ENCODE results near the gene FES. TPM values are rescaled to one million over a fixed set of nuclear protein-coding genes. Genes with fewer than 3 reads are reported as not detected.

The FES gene
- total and polyA plus RNA-seq, 10 of the 15 experiments (the other 5 are each of a cell fraction or from before 2014, with no cell fraction given) = 0.07 to 23.9 (median 9.9) TPM

DNA sequence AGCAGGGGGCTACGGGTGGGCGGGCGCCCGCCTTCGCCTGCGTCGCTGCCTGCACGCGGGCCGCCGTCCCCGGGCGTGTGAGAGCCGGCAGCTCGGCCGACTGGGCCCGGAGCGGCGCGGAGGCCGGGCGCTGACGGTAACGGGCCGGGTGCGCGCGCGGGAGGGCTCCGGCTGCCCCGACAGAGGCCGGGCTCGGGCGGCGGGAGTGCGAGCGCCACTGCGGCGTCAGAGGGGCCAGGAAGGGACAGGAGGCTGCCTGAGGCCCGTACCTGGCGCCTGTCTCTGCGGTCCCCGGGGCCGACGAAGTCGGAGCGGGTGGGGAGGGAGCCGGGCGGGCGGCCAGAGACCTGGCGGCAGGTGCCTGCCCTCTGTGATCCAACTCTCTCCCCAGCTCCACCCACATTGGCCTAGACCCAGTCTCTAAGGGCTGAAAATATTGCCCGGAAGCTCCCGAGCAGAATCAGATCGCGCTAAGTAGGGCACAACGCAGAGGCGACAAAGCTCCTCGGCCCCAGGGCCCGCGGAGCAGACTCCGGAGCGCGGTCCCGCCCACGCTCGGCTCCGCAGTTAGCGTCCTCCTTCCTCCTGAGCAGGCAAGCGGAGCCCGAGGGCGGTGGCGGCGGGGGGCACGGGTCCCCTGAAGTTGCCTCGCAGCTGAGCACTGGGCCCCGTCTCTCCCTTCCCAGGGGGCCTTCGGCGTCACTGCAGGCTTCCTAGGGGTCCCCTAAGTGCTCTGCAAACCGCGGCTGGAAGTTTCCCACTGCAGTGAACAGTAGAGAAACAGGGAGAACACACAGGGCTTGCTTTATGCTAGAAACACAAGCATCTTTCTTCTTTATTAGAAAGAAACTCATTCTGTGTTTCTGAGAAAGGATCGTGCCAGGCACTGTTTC is 18.8 kb downstream of the FES start, which contains the start of gene MAN2A2 (continued):
- no peak; the same call in 1 of the 2 replicates for TF ChIP-seq RB1 (IDR thresholded peaks at IDR 0.05; ENCODE audit: borderline replicate concordance)
- TF ChIP-seq, protein P1, sequence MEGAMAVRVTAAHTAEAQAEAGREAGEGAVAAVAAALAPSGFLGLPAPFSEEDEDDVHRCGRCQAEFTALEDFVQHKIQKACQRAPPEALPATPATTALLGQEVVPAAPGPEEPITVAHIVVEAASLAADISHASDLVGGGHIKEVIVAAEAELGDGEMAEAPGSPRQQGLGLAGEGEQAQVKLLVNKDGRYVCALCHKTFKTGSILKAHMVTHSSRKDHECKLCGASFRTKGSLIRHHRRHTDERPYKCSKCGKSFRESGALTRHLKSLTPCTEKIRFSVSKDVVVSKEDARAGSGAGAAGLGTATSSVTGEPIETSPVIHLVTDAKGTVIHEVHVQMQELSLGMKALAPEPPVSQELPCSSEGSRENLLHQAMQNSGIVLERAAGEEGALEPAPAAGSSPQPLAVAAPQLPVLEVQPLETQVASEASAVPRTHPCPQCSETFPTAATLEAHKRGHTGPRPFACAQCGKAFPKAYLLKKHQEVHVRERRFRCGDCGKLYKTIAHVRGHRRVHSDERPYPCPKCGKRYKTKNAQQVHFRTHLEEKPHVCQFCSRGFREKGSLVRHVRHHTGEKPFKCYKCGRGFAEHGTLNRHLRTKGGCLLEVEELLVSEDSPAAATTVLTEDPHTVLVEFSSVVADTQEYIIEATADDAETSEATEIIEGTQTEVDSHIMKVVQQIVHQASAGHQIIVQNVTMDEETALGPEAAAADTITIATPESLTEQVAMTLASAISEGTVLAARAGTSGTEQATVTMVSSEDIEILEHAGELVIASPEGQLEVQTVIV (IDR thresholded peaks at IDR 0.05; ENCODE audit: borderline replicate concordance, partially characterized antibody) = no peak
- TF ChIP-seq ZBED1 (IDR thresholded peaks at IDR 0.05; ENCODE audit: borderline replicate concordance) = no peak
- TF ChIP-seq, protein P2, sequence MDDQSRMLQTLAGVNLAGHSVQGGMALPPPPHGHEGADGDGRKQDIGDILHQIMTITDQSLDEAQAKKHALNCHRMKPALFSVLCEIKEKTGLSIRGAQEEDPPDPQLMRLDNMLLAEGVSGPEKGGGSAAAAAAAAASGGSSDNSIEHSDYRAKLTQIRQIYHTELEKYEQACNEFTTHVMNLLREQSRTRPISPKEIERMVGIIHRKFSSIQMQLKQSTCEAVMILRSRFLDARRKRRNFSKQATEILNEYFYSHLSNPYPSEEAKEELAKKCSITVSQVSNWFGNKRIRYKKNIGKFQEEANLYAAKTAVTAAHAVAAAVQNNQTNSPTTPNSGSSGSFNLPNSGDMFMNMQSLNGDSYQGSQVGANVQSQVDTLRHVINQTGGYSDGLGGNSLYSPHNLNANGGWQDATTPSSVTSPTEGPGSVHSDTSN (IDR thresholded peaks at IDR 0.05; ENCODE audit: insufficient replicate concordance, low read depth, low read length) = no peak
- TF ChIP-seq JUNB (IDR thresholded peaks at IDR 0.05) = no peak
- no peak for TF ChIP-seq RFX5 (IDR thresholded peaks at IDR 0.05; ENCODE audit: low read depth, low read length)
- TF ChIP-seq HDAC2 (IDR thresholded peaks at IDR 0.05) = no peak
- TF ChIP-seq KDM1A (IDR thresholded peaks at IDR 0.05; ENCODE audit: borderline replicate concordance) = no peak
- TF ChIP-seq SUZ12 (IDR thresholded peaks at IDR 0.05; ENCODE audit: unreplicated experiment) = no peak
- TF ChIP-seq, protein P3, sequence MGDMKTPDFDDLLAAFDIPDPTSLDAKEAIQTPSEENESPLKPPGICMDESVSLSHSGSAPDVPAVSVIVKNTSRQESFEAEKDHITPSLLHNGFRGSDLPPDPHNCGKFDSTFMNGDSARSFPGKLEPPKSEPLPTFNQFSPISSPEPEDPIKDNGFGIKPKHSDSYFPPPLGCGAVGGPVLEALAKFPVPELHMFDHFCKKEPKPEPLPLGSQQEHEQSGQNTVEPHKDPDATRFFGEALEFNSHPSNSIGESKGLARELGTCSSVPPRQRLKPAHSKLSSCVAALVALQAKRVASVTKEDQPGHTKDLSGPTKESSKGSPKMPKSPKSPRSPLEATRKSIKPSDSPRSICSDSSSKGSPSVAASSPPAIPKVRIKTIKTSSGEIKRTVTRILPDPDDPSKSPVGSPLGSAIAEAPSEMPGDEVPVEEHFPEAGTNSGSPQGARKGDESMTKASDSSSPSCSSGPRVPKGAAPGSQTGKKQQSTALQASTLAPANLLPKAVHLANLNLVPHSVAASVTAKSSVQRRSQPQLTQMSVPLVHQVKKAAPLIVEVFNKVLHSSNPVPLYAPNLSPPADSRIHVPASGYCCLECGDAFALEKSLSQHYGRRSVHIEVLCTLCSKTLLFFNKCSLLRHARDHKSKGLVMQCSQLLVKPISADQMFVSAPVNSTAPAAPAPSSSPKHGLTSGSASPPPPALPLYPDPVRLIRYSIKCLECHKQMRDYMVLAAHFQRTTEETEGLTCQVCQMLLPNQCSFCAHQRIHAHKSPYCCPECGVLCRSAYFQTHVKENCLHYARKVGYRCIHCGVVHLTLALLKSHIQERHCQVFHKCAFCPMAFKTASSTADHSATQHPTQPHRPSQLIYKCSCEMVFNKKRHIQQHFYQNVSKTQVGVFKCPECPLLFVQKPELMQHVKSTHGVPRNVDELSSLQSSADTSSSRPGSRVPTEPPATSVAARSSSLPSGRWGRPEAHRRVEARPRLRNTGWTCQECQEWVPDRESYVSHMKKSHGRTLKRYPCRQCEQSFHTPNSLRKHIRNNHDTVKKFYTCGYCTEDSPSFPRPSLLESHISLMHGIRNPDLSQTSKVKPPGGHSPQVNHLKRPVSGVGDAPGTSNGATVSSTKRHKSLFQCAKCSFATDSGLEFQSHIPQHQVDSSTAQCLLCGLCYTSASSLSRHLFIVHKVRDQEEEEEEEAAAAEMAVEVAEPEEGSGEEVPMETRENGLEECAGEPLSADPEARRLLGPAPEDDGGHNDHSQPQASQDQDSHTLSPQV (IDR thresholded peaks at IDR 0.05) = no peak
- no peak for TF ChIP-seq KAT2A (conservative IDR thresholded peaks at IDR 0.05; ENCODE audit: control insufficient read depth, low read depth, low read length)
- TF ChIP-seq EZH2 (IDR thresholded peaks at IDR 0.05; ENCODE audit: borderline replicate concordance, control insufficient read depth, low read depth, low read length) = no peak
- TF ChIP-seq CBX3 (IDR thresholded peaks at IDR 0.05; ENCODE audit: borderline replicate concordance, low read depth) = no peak
- no peak for TF ChIP-seq SIN3A (IDR thresholded peaks at IDR 0.05; ENCODE audit: low read depth, low read length)
- TF ChIP-seq, protein P4, sequence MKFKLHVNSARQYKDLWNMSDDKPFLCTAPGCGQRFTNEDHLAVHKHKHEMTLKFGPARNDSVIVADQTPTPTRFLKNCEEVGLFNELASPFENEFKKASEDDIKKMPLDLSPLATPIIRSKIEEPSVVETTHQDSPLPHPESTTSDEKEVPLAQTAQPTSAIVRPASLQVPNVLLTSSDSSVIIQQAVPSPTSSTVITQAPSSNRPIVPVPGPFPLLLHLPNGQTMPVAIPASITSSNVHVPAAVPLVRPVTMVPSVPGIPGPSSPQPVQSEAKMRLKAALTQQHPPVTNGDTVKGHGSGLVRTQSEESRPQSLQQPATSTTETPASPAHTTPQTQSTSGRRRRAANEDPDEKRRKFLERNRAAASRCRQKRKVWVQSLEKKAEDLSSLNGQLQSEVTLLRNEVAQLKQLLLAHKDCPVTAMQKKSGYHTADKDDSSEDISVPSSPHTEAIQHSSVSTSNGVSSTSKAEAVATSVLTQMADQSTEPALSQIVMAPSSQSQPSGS (IDR thresholded peaks at IDR 0.05; ENCODE audit: low read length) = no peak
- TF ChIP-seq RELA (IDR thresholded peaks at IDR 0.05; ENCODE audit: borderline replicate concordance, partially characterized antibody) = no peak
- TF ChIP-seq, protein P5, sequence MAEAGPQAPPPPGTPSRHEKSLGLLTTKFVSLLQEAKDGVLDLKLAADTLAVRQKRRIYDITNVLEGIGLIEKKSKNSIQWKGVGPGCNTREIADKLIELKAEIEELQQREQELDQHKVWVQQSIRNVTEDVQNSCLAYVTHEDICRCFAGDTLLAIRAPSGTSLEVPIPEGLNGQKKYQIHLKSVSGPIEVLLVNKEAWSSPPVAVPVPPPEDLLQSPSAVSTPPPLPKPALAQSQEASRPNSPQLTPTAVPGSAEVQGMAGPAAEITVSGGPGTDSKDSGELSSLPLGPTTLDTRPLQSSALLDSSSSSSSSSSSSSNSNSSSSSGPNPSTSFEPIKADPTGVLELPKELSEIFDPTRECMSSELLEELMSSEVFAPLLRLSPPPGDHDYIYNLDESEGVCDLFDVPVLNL (IDR thresholded peaks at IDR 0.05; ENCODE audit: low read depth, low read length) = no peak
- TF ChIP-seq DPF2 (IDR thresholded peaks at IDR 0.05) = peak; percentile 64; the same call in 1 of the 2 replicates

All from GM12878 (cell line).